ENCODE results near the gene CENPN. TPM values are rescaled to one million over a fixed set of nuclear protein-coding genes. Genes with fewer than 3 reads are reported as not detected.

Gene CENPN
- total and polyA plus RNA-seq, 2 of the 13 experiments (the other 11 are each of a cell fraction or from before 2014, with no cell fraction given), result 29.7 to 129 TPM

DNA sequence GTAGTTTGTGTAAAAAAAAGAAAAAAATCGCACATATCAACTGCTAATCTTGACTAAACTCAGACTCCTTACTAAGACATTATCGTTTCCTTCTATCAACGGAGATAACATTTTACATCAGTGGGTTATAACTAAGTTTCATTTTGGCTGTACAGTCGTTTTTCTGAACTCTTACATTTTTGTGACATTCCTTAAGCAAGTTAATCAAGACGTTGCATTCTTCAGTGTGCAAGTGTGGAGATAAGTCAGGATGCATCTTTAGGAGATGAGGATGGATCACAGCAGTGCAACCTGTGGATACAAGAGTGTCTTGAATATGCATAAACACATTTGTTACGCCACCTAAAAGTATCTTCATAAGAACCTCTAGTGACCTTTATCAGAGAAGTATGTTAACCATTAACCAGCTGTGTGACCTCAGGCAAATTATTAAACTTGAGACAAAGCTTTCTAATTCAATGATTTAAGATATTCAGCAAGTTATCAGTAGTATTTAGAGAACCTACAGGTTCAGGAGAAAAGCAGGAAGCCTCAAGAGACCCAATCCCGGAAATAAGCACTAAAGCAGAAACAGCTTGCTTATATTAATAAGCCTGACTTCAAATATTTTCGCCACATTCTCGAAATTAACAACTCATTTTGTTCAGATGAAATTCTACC lies 9.7 kb upstream of the CENPN start (continued):
- TF ChIP-seq, protein P1, sequence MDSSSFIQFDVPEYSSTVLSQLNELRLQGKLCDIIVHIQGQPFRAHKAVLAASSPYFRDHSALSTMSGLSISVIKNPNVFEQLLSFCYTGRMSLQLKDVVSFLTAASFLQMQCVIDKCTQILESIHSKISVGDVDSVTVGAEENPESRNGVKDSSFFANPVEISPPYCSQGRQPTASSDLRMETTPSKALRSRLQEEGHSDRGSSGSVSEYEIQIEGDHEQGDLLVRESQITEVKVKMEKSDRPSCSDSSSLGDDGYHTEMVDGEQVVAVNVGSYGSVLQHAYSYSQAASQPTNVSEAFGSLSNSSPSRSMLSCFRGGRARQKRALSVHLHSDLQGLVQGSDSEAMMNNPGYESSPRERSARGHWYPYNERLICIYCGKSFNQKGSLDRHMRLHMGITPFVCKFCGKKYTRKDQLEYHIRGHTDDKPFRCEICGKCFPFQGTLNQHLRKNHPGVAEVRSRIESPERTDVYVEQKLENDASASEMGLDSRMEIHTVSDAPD (CRISPR knock-in tag; IDR thresholded peaks at IDR 0.05), result no peak
- TF ChIP-seq ZNF546 (CRISPR knock-in tag; conservative IDR thresholded peaks at IDR 0.05) (no peak), FOXJ3 (CRISPR knock-in tag; IDR thresholded peaks at IDR 0.05; ENCODE audit: borderline replicate concordance) (no peak), CHD4 (IDR thresholded peaks at IDR 0.05; ENCODE audit: borderline replicate concordance, low read length) (no peak), MED1 (CRISPR knock-in tag; IDR thresholded peaks at IDR 0.05) (0 out of 2 replicates have a peak, but pooled peaks have one; percentile 23), HDAC6 (IDR thresholded peaks at IDR 0.05; ENCODE audit: low read depth, low read length) (no peak), SAP130 (CRISPR knock-in tag; IDR thresholded peaks at IDR 0.05; ENCODE audit: low read depth) (peak; percentile 46), HMG20B (CRISPR knock-in tag; conservative IDR thresholded peaks at IDR 0.05) (no peak), GATAD1 (CRISPR knock-in tag; IDR thresholded peaks at IDR 0.05) (0 out of 2 replicates have a peak, but pooled peaks have one; percentile 26), ZNF30 (CRISPR knock-in tag; IDR thresholded peaks at IDR 0.05) (no peak), NAIF1 (CRISPR knock-in tag; IDR thresholded peaks at IDR 0.05; ENCODE audit: borderline replicate concordance) (no peak), NFE2L2 (IDR thresholded peaks at IDR 0.05; ENCODE audit: low read length) (no peak), RFX5 (IDR thresholded peaks at IDR 0.05; ENCODE audit: low read depth, low read length) (no peak), PAF1 (CRISPR knock-in tag; IDR thresholded peaks at IDR 0.05) (no peak), ZNF10 (CRISPR knock-in tag; IDR thresholded peaks at IDR 0.05; ENCODE audit: borderline replicate concordance, low read depth) (no peak)
- TF ChIP-seq, protein P2, sequence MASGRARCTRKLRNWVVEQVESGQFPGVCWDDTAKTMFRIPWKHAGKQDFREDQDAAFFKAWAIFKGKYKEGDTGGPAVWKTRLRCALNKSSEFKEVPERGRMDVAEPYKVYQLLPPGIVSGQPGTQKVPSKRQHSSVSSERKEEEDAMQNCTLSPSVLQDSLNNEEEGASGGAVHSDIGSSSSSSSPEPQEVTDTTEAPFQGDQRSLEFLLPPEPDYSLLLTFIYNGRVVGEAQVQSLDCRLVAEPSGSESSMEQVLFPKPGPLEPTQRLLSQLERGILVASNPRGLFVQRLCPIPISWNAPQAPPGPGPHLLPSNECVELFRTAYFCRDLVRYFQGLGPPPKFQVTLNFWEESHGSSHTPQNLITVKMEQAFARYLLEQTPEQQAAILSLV (CRISPR knock-in tag; IDR thresholded peaks at IDR 0.05; ENCODE audit: borderline replicate concordance), result no peak
- TF ChIP-seq, protein P3, sequence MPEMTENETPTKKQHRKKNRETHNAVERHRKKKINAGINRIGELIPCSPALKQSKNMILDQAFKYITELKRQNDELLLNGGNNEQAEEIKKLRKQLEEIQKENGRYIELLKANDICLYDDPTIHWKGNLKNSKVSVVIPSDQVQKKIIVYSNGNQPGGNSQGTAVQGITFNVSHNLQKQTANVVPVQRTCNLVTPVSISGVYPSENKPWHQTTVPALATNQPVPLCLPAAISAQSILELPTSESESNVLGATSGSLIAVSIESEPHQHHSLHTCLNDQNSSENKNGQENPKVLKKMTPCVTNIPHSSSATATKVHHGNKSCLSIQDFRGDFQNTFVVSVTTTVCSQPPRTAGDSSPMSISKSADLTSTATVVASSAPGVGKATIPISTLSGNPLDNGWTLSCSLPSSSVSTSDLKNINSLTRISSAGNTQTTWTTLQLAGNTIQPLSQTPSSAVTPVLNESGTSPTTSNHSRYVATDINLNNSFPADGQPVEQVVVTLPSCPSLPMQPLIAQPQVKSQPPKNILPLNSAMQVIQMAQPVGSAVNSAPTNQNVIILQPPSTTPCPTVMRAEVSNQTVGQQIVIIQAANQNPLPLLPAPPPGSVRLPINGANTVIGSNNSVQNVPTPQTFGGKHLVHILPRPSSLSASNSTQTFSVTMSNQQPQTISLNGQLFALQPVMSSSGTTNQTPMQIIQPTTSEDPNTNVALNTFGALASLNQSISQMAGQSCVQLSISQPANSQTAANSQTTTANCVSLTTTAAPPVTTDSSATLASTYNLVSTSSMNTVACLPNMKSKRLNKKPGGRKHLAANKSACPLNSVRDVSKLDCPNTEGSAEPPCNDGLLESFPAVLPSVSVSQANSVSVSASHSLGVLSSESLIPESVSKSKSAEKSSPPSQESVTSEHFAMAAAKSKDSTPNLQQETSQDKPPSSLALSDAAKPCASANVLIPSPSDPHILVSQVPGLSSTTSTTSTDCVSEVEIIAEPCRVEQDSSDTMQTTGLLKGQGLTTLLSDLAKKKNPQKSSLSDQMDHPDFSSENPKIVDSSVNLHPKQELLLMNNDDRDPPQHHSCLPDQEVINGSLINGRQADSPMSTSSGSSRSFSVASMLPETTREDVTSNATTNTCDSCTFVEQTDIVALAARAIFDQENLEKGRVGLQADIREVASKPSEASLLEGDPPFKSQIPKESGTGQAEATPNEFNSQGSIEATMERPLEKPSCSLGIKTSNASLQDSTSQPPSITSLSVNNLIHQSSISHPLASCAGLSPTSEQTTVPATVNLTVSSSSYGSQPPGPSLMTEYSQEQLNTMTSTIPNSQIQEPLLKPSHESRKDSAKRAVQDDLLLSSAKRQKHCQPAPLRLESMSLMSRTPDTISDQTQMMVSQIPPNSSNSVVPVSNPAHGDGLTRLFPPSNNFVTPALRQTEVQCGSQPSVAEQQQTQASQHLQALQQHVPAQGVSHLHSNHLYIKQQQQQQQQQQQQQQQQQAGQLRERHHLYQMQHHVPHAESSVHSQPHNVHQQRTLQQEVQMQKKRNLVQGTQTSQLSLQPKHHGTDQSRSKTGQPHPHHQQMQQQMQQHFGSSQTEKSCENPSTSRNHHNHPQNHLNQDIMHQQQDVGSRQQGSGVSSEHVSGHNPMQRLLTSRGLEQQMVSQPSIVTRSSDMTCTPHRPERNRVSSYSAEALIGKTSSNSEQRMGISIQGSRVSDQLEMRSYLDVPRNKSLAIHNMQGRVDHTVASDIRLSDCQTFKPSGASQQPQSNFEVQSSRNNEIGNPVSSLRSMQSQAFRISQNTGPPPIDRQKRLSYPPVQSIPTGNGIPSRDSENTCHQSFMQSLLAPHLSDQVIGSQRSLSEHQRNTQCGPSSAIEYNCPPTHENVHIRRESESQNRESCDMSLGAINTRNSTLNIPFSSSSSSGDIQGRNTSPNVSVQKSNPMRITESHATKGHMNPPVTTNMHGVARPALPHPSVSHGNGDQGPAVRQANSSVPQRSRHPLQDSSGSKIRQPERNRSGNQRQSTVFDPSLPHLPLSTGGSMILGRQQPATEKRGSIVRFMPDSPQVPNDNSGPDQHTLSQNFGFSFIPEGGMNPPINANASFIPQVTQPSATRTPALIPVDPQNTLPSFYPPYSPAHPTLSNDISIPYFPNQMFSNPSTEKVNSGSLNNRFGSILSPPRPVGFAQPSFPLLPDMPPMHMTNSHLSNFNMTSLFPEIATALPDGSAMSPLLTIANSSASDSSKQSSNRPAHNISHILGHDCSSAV (CRISPR knock-in tag; IDR thresholded peaks at IDR 0.05; ENCODE audit: borderline replicate concordance), result no peak
- TF ChIP-seq, protein P4, sequence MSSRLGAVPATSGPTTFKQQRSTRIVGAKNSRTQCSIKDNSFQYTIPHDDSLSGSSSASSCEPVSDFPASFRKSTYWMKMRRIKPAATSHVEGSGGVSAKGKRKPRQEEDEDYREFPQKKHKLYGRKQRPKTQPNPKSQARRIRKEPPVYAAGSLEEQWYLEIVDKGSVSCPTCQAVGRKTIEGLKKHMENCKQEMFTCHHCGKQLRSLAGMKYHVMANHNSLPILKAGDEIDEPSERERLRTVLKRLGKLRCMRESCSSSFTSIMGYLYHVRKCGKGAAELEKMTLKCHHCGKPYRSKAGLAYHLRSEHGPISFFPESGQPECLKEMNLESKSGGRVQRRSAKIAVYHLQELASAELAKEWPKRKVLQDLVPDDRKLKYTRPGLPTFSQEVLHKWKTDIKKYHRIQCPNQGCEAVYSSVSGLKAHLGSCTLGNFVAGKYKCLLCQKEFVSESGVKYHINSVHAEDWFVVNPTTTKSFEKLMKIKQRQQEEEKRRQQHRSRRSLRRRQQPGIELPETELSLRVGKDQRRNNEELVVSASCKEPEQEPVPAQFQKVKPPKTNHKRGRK (CRISPR knock-in tag; IDR thresholded peaks at IDR 0.05), result no peak

All from HepG2 (cell line).